Activated CD4-positive, alpha-beta T cell treated with anti-CD3 and anti-CD28 coated beads for 36 hours (primary cell): ENCODE data around the gene ACAN. TPM values are rescaled to one million over a fixed set of nuclear protein-coding genes. Genes with fewer than 3 reads are reported as not detected.
A peak's percentile ranks its signal among the peaks of the same experiment; 100 is the strongest.

Source experiments
- ATAC-seq: fragments of 200-7000 bp; cut with Tn5 transposase; one replicate; pipeline ENCODE4 v1.10.0; 2021; ENCODE audit warnings: mild to moderate bottlenecking, moderate library complexity
- CTCF ChIA-PET: fragments of 350-600 bp; sonication (Branson Sonifier 250); formaldehyde crosslinking; loops from one replicate; lab custom pipeline; 2021; ENCODE audit warnings: antibody characterized with exemption; lab: Charles Lee
- POLR2A ChIA-PET: fragments of 350-600 bp; sonication (Branson Sonifier 250); formaldehyde crosslinking; loops from one replicate; lab custom pipeline; 2021; ENCODE audit warnings: antibody characterized with exemption, inconsistent platforms; lab: Charles Lee
- DNase-seq: peaks from one replicate; pipeline ENCODE4 v3.0.0-alpha.2; 2020
- H3K27ac Mint-ChIP-seq: one replicate; pipeline ENCODE4 v1.8.0; 2021; ENCODE audit warnings: mixed read lengths
- H3K27me3 Mint-ChIP-seq: one replicate; pipeline ENCODE4 v1.8.0; 2021; ENCODE audit warnings: mixed read lengths
- H3K36me3 Mint-ChIP-seq: one replicate; pipeline ENCODE4 v1.8.0; 2021; ENCODE audit warnings: low read depth, mixed read lengths
- H3K4me1 Mint-ChIP-seq: one replicate; pipeline ENCODE4 v1.8.0; 2021; ENCODE audit warnings: mixed read lengths
- H3K4me3 Mint-ChIP-seq: one replicate; pipeline ENCODE4 v1.8.0; 2021; ENCODE audit warnings: mild to moderate bottlenecking, moderate library complexity, mixed read lengths
- H3K9me3 Mint-ChIP-seq: one replicate; pipeline ENCODE4 v1.8.0; 2021; ENCODE audit warnings: low read depth, mixed read lengths
- intact Hi-C, 2 experiments: fragments of 100-400 bp; cut with DNase I in 1 of 2; cut with micrococcal nuclease in 1 of 2; formaldehyde crosslinking; loops; one replicate each; pipeline versions ENCODE4 v1.14.2 to v1.15.1; 2022 to 2024; cut with DNase I, micrococcal nuclease
- total RNA-seq, 2 experiments: library from RNA; stranded (reverse); gene quantifications; one replicate each; pipeline ENCODE4 v1.2.3, GENCODE V29; 2021

Gene ACAN
- total RNA-seq, 2 experiments from 2014 or later = not detected

DNA sequence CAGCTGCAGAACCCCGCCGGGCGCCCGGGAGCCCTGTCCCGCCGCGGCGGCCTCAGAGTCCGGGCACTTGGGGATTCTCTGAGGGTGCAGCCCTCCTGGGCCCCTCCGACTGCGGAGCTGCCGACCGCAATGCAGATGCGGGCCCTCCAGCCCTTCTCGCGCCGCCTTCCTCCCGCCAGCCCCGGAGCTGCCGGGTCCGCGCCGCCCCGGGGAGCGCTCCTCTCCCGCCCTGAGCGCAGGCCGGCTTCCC is 320 bp upstream of the ACAN start:
- H3K9me3 Mint-ChIP-seq = no peaks in the 10 kb centered on the region
- DNase-seq (no peak), ATAC-seq (no peak)
- ChIA-PET POLR2A (no interaction called here), CTCF (interaction anchor here (0.7 kb wide), 1 partner anchor 336 kb away, joined by 3 read pairs; the partner anchor contains the start of gene MRPL46)
- no peak overlapping the region for H3K27ac Mint-ChIP-seq
- no peaks in the 10 kb centered on the region for H3K36me3 Mint-ChIP-seq
- H3K4me1 Mint-ChIP-seq = peaks cover 3% of the 10 kb centered on the region
- H3K4me3 Mint-ChIP-seq = no peak overlapping the region
- intact Hi-C loops = no loop called here
- peaks cover 46% of the 10 kb centered on the region for H3K27me3 Mint-ChIP-seq

GRCh38 chr15:88803920-88804247 is 648 bp downstream of the ACAN start:
- Mint-ChIP-seq H3K27ac (no peak overlapping the region), H3K4me1 (peaks cover 3% of the 10 kb centered on the region), H3K36me3 (no peaks in the 10 kb centered on the region), H3K4me3 (no peak overlapping the region), H3K9me3 (no peaks in the 10 kb centered on the region), H3K27me3 (peaks cover 47% of the 10 kb centered on the region)
- ChIA-PET POLR2A (no interaction called here), CTCF (interaction anchor here (0.7 kb wide), 1 partner anchor 25 kb away, joined by 3 read pairs; no protein-coding TSS in a partner anchor)
- intact Hi-C loops = no loop called here
- DNase-seq (no peak), ATAC-seq (no peak)

DNA sequence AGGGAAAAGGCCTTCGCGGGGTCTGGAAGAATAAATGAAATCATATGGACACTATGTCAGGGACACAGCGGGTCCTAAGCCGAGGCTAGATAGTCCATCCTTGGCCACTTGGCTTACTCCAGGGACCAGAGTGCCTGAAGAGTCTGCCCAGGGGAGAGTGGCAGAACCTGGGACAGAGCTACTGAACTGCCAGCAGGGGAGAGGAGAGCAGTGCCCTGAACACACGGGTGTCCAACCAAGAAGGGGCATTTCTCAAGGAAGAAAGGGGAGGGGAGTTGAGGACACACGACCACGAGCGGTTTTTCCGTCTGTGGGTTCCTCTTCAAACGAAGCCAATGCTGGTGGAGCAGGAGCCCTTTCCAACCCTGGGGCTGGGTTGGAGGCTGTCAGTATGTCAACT is 1.0 kb downstream of the ACAN start:
- intact Hi-C loops = no loop called here
- ATAC-seq (no peak), DNase-seq (no peak)
- CTCF ChIA-PET = interaction anchor here (0.7 kb wide), 1 partner anchor 26 kb away, joined by 3 read pairs; no protein-coding TSS in a partner anchor
- no peaks in the 10 kb centered on the region for H3K36me3 Mint-ChIP-seq
- POLR2A ChIA-PET = no interaction called here
- peaks cover 3% of the 10 kb centered on the region for H3K4me1 Mint-ChIP-seq
- H3K4me3 Mint-ChIP-seq = no peak overlapping the region
- no peak overlapping the region for H3K27ac Mint-ChIP-seq
- H3K9me3 Mint-ChIP-seq = no peaks in the 10 kb centered on the region
- H3K27me3 Mint-ChIP-seq = peaks cover 50% of the 10 kb centered on the region

- POLR2A ChIA-PET = no interaction called here
- Mint-ChIP-seq H3K9me3 (no peaks in the 10 kb centered on the region), H3K27me3 (peaks cover 46% of the 10 kb centered on the region), H3K27ac (no peak overlapping the region), H3K36me3 (no peaks in the 10 kb centered on the region), H3K4me3 (no peak overlapping the region), H3K4me1 (peaks cover 3% of the 10 kb centered on the region)
- no peak for ATAC-seq
- peak; percentile 37 for DNase-seq
- intact Hi-C loops = no loop called here
- CTCF ChIA-PET = interaction anchor here (0.8 kb wide), 1 partner anchor 324 kb away, joined by 3 read pairs; no protein-coding TSS in a partner anchor
Measured at GRCh38 chr15:88805031-88805780, 2.0 kb downstream of the ACAN start.

- Mint-ChIP-seq H3K36me3 (no peaks in the 10 kb centered on the region), H3K27me3 (peaks cover 18% of the 10 kb centered on the region), H3K4me3 (no peak overlapping the region), H3K4me1 (no peaks in the 10 kb centered on the region), H3K27ac (no peak overlapping the region), H3K9me3 (no peaks in the 10 kb centered on the region)
- ChIA-PET CTCF (no interaction called here), POLR2A (no interaction called here)
- ATAC-seq = no peak
- intact Hi-C loops = no loop called here
- DNase-seq = no peak
Measured at GRCh38 chr15:88810446-88810845, 7.2 kb downstream of the ACAN start.

DNA sequence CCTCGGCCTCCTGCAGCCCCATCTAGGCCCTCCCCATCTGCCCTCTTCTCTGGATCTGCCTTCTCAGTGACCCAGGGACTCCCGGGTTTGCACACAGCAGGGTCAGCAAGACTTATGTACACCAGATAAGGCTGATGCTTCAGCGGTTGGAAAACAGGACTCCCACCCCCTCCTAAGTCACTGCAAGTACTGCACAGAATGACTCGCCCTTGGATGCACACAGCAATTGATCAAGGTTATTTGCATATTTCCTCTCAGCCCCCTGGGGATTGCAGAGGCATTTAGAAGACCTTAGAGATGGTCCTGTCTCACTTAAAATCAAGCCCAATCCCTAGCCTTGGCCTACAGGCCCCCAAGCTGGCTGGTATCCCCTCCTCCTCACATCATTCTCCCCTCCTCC is 8.9 kb downstream of the ACAN start:
- no peaks in the 10 kb centered on the region for H3K9me3 Mint-ChIP-seq
- no peaks in the 10 kb centered on the region for H3K36me3 Mint-ChIP-seq
- peaks cover 16% of the 10 kb centered on the region for H3K27me3 Mint-ChIP-seq
- no peak overlapping the region for H3K4me3 Mint-ChIP-seq
- CTCF ChIA-PET = no interaction called here
- POLR2A ChIA-PET = no interaction called here
- intact Hi-C loops = no loop called here
- ATAC-seq (no peak), DNase-seq (no peak)
- H3K4me1 Mint-ChIP-seq = no peaks in the 10 kb centered on the region
- H3K27ac Mint-ChIP-seq = no peak overlapping the region

- no peak overlapping the region for H3K4me3 Mint-ChIP-seq
- no peak overlapping the region for H3K27ac Mint-ChIP-seq
- CTCF ChIA-PET = no interaction called here
Measured at GRCh38 chr15:88813960-88814359, 10.7 kb downstream of the ACAN start.

GRCh38 chr15:88814393-88814792 is 11.2 kb downstream of the ACAN start:
- CTCF ChIA-PET = no interaction called here
- POLR2A ChIA-PET = interaction anchor here (1.0 kb wide), 1 partner anchor 190 kb away, joined by 3 read pairs; no protein-coding TSS in a partner anchor
- H3K27me3 Mint-ChIP-seq = peaks cover 7% of the 10 kb centered on the region
- no peaks in the 10 kb centered on the region for H3K4me1 Mint-ChIP-seq
- DNase-seq = no peak
- no peaks in the 10 kb centered on the region for H3K36me3 Mint-ChIP-seq
- no peaks in the 10 kb centered on the region for H3K9me3 Mint-ChIP-seq
- no peak for ATAC-seq
- no peak overlapping the region for H3K27ac Mint-ChIP-seq
- intact Hi-C loops = no loop called here
- no peak overlapping the region for H3K4me3 Mint-ChIP-seq

More at GRCh38 chr15:88813960-88814359, 10.7 kb downstream of the ACAN start:
- Mint-ChIP-seq H3K4me1 (no peaks in the 10 kb centered on the region), H3K36me3 (no peaks in the 10 kb centered on the region), H3K9me3 (no peaks in the 10 kb centered on the region), H3K27me3 (peaks cover 9% of the 10 kb centered on the region)
- no peak for ATAC-seq
- POLR2A ChIA-PET = interaction anchor here (1.0 kb wide), 1 partner anchor 189 kb away, joined by 3 read pairs; no protein-coding TSS in a partner anchor
- no peak for DNase-seq
- intact Hi-C loops = no loop called here

DNA sequence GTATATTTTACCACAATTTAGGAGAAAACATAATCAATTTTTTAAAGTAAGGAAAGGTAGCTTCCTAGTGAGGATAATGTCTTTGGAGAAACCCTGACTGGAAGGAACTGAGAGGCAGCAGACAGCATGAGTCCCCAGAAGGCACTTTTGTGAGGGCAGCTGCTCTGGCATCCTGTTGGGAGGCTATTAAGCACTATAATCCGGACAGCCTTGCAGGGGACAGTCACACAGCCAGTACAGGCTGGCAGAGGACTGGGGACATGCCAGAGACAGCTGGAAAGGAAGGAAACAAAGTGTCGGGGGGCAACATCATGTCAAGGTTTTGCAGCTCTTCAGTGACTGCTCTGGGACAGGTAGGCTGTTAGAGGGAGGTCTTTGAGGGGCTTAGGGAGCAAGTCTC is 15.7 kb downstream of the ACAN start:
- H3K27me3 Mint-ChIP-seq = peaks cover 3% of the 10 kb centered on the region
- CTCF ChIA-PET = no interaction called here
- POLR2A ChIA-PET = no interaction called here
- ATAC-seq (no peak), DNase-seq (no peak)
- no peaks in the 10 kb centered on the region for H3K9me3 Mint-ChIP-seq
- no peak overlapping the region for H3K4me3 Mint-ChIP-seq
- no peaks in the 10 kb centered on the region for H3K4me1 Mint-ChIP-seq
- H3K36me3 Mint-ChIP-seq = no peaks in the 10 kb centered on the region
- intact Hi-C loops = no loop called here
- no peak overlapping the region for H3K27ac Mint-ChIP-seq

GRCh38 chr15:88821993-88822392 is 18.8 kb downstream of the ACAN start:
- H3K9me3 Mint-ChIP-seq = no peaks in the 10 kb centered on the region
- no peaks in the 10 kb centered on the region for H3K36me3 Mint-ChIP-seq
- intact Hi-C loops = no loop called here
- no peak overlapping the region for H3K4me3 Mint-ChIP-seq
- ATAC-seq = no peak
- no peak overlapping the region for H3K27ac Mint-ChIP-seq
- peaks cover 5% of the 10 kb centered on the region for H3K27me3 Mint-ChIP-seq
- POLR2A ChIA-PET = no interaction called here
- CTCF ChIA-PET = no interaction called here
- no peak for DNase-seq
- H3K4me1 Mint-ChIP-seq = no peaks in the 10 kb centered on the region

GRCh38 chr15:88828791-88829190 is 25.6 kb downstream of the ACAN start:
- POLR2A ChIA-PET = no interaction called here

DNA sequence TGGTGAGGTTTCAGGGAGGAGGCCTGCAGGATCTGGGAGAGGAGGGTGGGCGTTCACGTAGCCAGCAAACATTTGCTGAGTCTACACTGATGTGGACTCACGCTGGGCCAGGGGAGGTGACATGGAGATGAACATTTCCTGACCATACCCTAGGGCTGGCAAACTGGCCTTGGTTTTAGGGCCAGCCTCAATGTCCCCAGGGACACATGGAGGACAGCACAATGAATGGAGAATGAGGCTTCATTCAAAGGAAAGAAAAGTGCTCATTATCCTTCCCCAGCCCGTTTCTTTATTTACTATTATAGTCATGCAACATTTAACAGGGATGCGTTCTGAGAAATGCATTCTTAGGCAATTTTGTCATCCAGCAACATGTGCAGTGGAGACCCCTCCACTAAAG is 26.8 kb downstream of the ACAN start:
- DNase-seq (no peak), ATAC-seq (no peak)

More at GRCh38 chr15:88828791-88829190, 25.6 kb downstream of the ACAN start:
- CTCF ChIA-PET = no interaction called here
- peaks cover 5% of the 10 kb centered on the region for H3K27me3 Mint-ChIP-seq
- H3K4me1 Mint-ChIP-seq = no peaks in the 10 kb centered on the region
- H3K9me3 Mint-ChIP-seq = no peaks in the 10 kb centered on the region
- ATAC-seq (no peak), DNase-seq (no peak)
- H3K36me3 Mint-ChIP-seq = no peaks in the 10 kb centered on the region
- H3K4me3 Mint-ChIP-seq = no peak overlapping the region
- intact Hi-C loops = no loop called here
- H3K27ac Mint-ChIP-seq = no peak overlapping the region

More for the DNA sequence above, 26.8 kb downstream of the ACAN start:
- H3K4me1 Mint-ChIP-seq = peaks cover 4% of the 10 kb centered on the region
- H3K27ac Mint-ChIP-seq = no peak overlapping the region
- H3K27me3 Mint-ChIP-seq = peaks cover 2% of the 10 kb centered on the region
- no peaks in the 10 kb centered on the region for H3K36me3 Mint-ChIP-seq
- intact Hi-C loops = loop anchor here in 1 of 2 experiments (5.0 kb wide), 1 partner anchor 353 kb away; no protein-coding TSS in a partner anchor
- H3K4me3 Mint-ChIP-seq = no peak overlapping the region
- H3K9me3 Mint-ChIP-seq = no peaks in the 10 kb centered on the region
- ChIA-PET CTCF (no interaction called here), POLR2A (no interaction called here)
